GM23338 (cell line): ENCODE measurements around the gene SLC25A41. TPM values are rescaled to one million over a fixed set of nuclear protein-coding genes. Genes with fewer than 3 reads are reported as not detected.
"Not testable (repeated sequence)": the region's sequence is repeated elsewhere in the genome, so short reads cannot be mapped to it uniquely, and the experiment has no call there.

ENCODE experiments used
- ATAC-seq: fragments of 200-7000 bp; cut with Tn5 transposase; 3 replicates; pipeline ENCODE4 v1.9.1; 2020
- DNase-seq: peaks from one replicate; pipeline ENCODE4 v3.0.0-alpha.2; 2015; ENCODE audit warnings: low spot score
- H2AFZ ChIP-seq: fragments of 200-600 bp; sonication (generic); 2 replicates; pipeline ENCODE4 v1.8.0; 2016; ENCODE audit warnings: antibody characterized with exemption, mild to moderate bottlenecking, moderate library complexity
- H3F3A ChIP-seq: fragments of 200-600 bp; sonication (generic); replicated peaks from 2 replicates; pipeline ENCODE4 v1.8.0; 2017; ENCODE audit warnings: antibody characterized with exemption, mixed run types, low read depth
- H3K27ac ChIP-seq: fragments of 200-600 bp; sonication (generic); 2 replicates; pipeline ENCODE4 v1.6.1; 2016; ENCODE audit warnings: low read depth
- H3K27me3 ChIP-seq: fragments of 200-600 bp; sonication (generic); 2 replicates; pipeline ENCODE4 v1.8.0; 2016; ENCODE audit warnings: mild to moderate bottlenecking, mixed run types, moderate library complexity; ENCODE audit not compliant: insufficient read depth
- H3K36me3 ChIP-seq: fragments of 200-600 bp; sonication (generic); 2 replicates; pipeline ENCODE4 v1.8.0; 2016; ENCODE audit warnings: mild to moderate bottlenecking; ENCODE audit not compliant: insufficient read depth
- H3K4me1 ChIP-seq: fragments of 200-600 bp; sonication (generic); 2 replicates; pipeline ENCODE4 v1.8.0; 2016; ENCODE audit warnings: mild to moderate bottlenecking, moderate library complexity; ENCODE audit not compliant: insufficient read depth
- H3K4me2 ChIP-seq: fragments of 200-600 bp; sonication (generic); 2 replicates; pipeline ENCODE4 v1.7.1; 2017; ENCODE audit warnings: mixed run types
- H3K4me3 ChIP-seq: fragments of 200-600 bp; sonication (generic); 2 replicates; pipeline ENCODE4 v1.6.1; 2016; ENCODE audit warnings: mixed run types
- H3K79me2 ChIP-seq: fragments of 200-600 bp; sonication (generic); replicated peaks from 2 replicates; pipeline ENCODE4 v1.8.0; 2017; ENCODE audit warnings: mild to moderate bottlenecking; ENCODE audit not compliant: insufficient read depth
- H3K9me2 ChIP-seq: fragments of 200-600 bp; sonication (generic); 2 replicates; pipeline ENCODE4 v1.8.0; 2017; ENCODE audit not compliant: insufficient read depth
- H4K20me1 ChIP-seq: fragments of 200-600 bp; sonication (generic); replicated peaks from 2 replicates; pipeline ENCODE4 v1.8.0; 2017; ENCODE audit warnings: mild to moderate bottlenecking; ENCODE audit not compliant: insufficient read depth
- H3K27ac Mint-ChIP-seq: 2 replicates; pipeline ENCODE4 v1.8.0; 2020; ENCODE audit warnings: inconsistent platforms, mild to moderate bottlenecking, moderate library complexity, mixed read lengths
- H3K27me3 Mint-ChIP-seq: 3 replicates; pipeline ENCODE4 v1.8.0; 2022; ENCODE audit warnings: low read depth, mild to moderate bottlenecking, moderate library complexity, mixed read lengths, inconsistent platforms; ENCODE audit not compliant: insufficient read depth, poor library complexity
- H3K36me3 Mint-ChIP-seq: 3 replicates; pipeline ENCODE4 v1.8.0; 2021; ENCODE audit warnings: low read depth, mild to moderate bottlenecking, inconsistent platforms, moderate library complexity, mixed read lengths
- H3K4me1 Mint-ChIP-seq: 3 replicates; pipeline ENCODE4 v1.8.0; 2020; ENCODE audit warnings: mild to moderate bottlenecking, inconsistent platforms, mixed read lengths
- H3K4me3 Mint-ChIP-seq: 3 replicates; pipeline ENCODE4 v1.8.0; 2021; ENCODE audit warnings: moderate library complexity, mild to moderate bottlenecking, inconsistent platforms, mixed read lengths
- H3K9me3 Mint-ChIP-seq: 3 replicates; pipeline ENCODE4 v1.8.0; 2020; ENCODE audit warnings: moderate library complexity, mild to moderate bottlenecking, inconsistent platforms, mixed read lengths
- CREB1 ChIP-seq: fragments of 250-450 bp; sonication (Bioruptor Pico); IDR thresholded peaks from 2 replicates; pipeline ENCODE4 v1.5.0; 2020; ENCODE audit warnings: low read depth, mild to moderate bottlenecking, moderate library complexity
- CTCF ChIP-seq, 2 experiments: fragments of 200-600 bp in 1 of 2; sonication (generic) in 1 of 2; conservative IDR thresholded peaks; 2 replicates each; pipeline versions ENCODE4 v1.5.1 to v1.6.1; 2016 to 2017; ENCODE audit warnings: antibody characterized with exemption in 2 of 2, low read depth in 2 of 2, mild to moderate bottlenecking in 2 of 2, moderate library complexity in 1 of 2
- ETS1 ChIP-seq: IDR thresholded peaks from 2 replicates; pipeline ENCODE4 v1.6.1; 2016; ENCODE audit warnings: antibody characterized with exemption
- EZH2 ChIP-seq: fragments of 200-600 bp; sonication (generic); IDR thresholded peaks from one replicate; pipeline ENCODE4 v1.8.0; 2017; ENCODE audit warnings: antibody characterized with exemption, mild to moderate bottlenecking, low read depth; ENCODE audit not compliant: unreplicated experiment
- JUNB ChIP-seq: IDR thresholded peaks from one replicate; pipeline ENCODE4 v1.6.1; 2016; ENCODE audit warnings: antibody characterized with exemption; ENCODE audit not compliant: unreplicated experiment
- POLR2AphosphoS5 ChIP-seq: IDR thresholded peaks from 2 replicates; pipeline ENCODE4 v1.6.1; 2016; ENCODE audit warnings: antibody characterized with exemption, low read depth
- REST ChIP-seq: IDR thresholded peaks from one replicate; pipeline ENCODE4 v1.6.1; 2018; ENCODE audit warnings: antibody characterized with exemption; ENCODE audit not compliant: unreplicated experiment
- STAT1 ChIP-seq: IDR thresholded peaks from one replicate; pipeline ENCODE4 v1.6.1; 2016; ENCODE audit warnings: antibody characterized with exemption; ENCODE audit not compliant: unreplicated experiment
- ZNF114 ChIP-seq: fragments of 250-450 bp; sonication (Bioruptor Pico); IDR thresholded peaks from 2 replicates; pipeline ENCODE4 v1.5.0; 2020; ENCODE audit warnings: mild to moderate bottlenecking, moderate library complexity
- ZNF331 ChIP-seq: fragments of 250-450 bp; sonication (Bioruptor Pico); IDR thresholded peaks from 2 replicates; pipeline ENCODE4 v1.5.0; 2020; ENCODE audit warnings: low read depth, mild to moderate bottlenecking, moderate library complexity
- polyA plus RNA-seq: library from polyadenylated mRNA; unstranded; fragments of >200 nt; fragmentation: Nextera tagmentation; extraction: Ambion mirVana; gene quantifications from 2 replicates; pipeline ENCODE4 v1.2.1, GENCODE V29; 2016
- total RNA-seq: library from RNA; depleted of rRNA; stranded (reverse); fragments of >200 nt; shearing (Covaris generic); gene quantifications from 2 replicates; pipeline ENCODE4 v1.2.3, GENCODE V29; 2014

The SLC25A41 gene
- total and polyA plus RNA-seq, 2 experiments from 2014 or later, result 0.24 to 0.35 TPM

GRCh38 chr19:6402058-6402457, 31.5 kb downstream of the SLC25A41 start (continued):
- TF ChIP-seq EZH2 (no peak), ETS1 (no peak), REST (no peak), ZNF114 (CRISPR knock-in tag) (no peak), JUNB (no peak), ZNF331 (CRISPR knock-in tag) (no peak), CREB1 (no peak), POLR2AphosphoS5 (no peak)

GRCh38 chr19:6400062-6400944, 33.3 kb downstream of the SLC25A41 start:
- H3K9me3 Mint-ChIP-seq, ATAC-seq, H3K27ac ChIP-seq, H3K4me3 ChIP-seq, DNase-seq, H3F3A ChIP-seq, H3K27me3 ChIP-seq, H3K27me3 Mint-ChIP-seq, H3K79me2 ChIP-seq, H3K36me3 ChIP-seq, H4K20me1 ChIP-seq, H3K4me1 ChIP-seq, H3K4me3 Mint-ChIP-seq, H3K4me2 ChIP-seq, H3K4me1 Mint-ChIP-seq, H3K36me3 Mint-ChIP-seq, H3K27ac Mint-ChIP-seq, H2AFZ ChIP-seq, H3K9me2 ChIP-seq: not testable (repeated sequence)

GRCh38 chr19:6396305-6396704, 37.3 kb downstream of the SLC25A41 start:
- H3K9me2 ChIP-seq, result no peaks in the 10 kb centered on the region
- H3K27me3 ChIP-seq, result no peaks in the 10 kb centered on the region
- H3K4me1 ChIP-seq, result peaks cover 7% of the 10 kb centered on the region; the same call in 1 of the 2 replicates
- no peak overlapping the region for H3K27ac Mint-ChIP-seq
- peaks cover 11% of the 10 kb centered on the region for H3K27me3 Mint-ChIP-seq
- DNase-seq, result no peak
- peaks cover 2% of the 10 kb centered on the region; the same call in 1 of the 3 replicates for H3K36me3 Mint-ChIP-seq
- H3F3A ChIP-seq, result peaks cover 4% of the 10 kb centered on the region; the same call in 1 of the 2 replicates
- TF ChIP-seq CTCF (conservative IDR thresholded peaks at IDR 0.05; ENCODE audit: low read depth in 2 of 2) (no peak), STAT1 (no peak), EZH2 (no peak), REST (no peak), ZNF114 (CRISPR knock-in tag) (no peak), CREB1 (no peak)
- H3K4me2 ChIP-seq, result no peak overlapping the region
- no peaks in the 10 kb centered on the region for H4K20me1 ChIP-seq
- peaks cover 14% of the 10 kb centered on the region for H3K79me2 ChIP-seq
- H3K4me3 ChIP-seq, result no peak overlapping the region
- peaks cover under 1% of the 10 kb centered on the region; the same call in 1 of the 2 replicates for H3K36me3 ChIP-seq
- ATAC-seq, result no peak
- H3K9me3 Mint-ChIP-seq, result no peaks in the 10 kb centered on the region; the same call in 2 of the 3 replicates
- no peak overlapping the region for H3K4me3 Mint-ChIP-seq
- H3K27ac ChIP-seq, result no peak overlapping the region
- H2AFZ ChIP-seq, result no peak overlapping the region
- peaks cover 18% of the 10 kb centered on the region for H3K4me1 Mint-ChIP-seq
